ENCODE data around the gene PLEKHB1.

DNA sequence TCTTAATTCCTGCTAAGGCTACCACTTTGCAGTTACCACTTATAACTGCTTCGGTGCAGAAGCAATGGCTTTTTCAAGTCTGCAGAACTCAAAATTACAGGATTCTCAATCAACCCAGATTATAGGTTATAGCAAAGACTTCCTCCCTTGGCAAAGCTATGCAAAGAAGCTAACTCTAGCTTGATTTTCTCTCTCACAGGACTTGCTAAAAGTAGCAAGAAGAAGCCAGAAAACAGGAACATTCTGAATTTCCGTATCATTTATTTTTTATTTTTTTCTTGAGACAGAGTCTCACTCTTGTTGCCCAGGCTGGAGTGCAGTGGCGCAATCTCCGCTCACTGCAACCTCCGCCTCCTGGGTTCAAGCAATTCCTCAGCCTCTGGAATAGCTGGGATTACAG lies 10.7 kb upstream of the PLEKHB1 start:
- TF ChIP-seq, protein P1, sequence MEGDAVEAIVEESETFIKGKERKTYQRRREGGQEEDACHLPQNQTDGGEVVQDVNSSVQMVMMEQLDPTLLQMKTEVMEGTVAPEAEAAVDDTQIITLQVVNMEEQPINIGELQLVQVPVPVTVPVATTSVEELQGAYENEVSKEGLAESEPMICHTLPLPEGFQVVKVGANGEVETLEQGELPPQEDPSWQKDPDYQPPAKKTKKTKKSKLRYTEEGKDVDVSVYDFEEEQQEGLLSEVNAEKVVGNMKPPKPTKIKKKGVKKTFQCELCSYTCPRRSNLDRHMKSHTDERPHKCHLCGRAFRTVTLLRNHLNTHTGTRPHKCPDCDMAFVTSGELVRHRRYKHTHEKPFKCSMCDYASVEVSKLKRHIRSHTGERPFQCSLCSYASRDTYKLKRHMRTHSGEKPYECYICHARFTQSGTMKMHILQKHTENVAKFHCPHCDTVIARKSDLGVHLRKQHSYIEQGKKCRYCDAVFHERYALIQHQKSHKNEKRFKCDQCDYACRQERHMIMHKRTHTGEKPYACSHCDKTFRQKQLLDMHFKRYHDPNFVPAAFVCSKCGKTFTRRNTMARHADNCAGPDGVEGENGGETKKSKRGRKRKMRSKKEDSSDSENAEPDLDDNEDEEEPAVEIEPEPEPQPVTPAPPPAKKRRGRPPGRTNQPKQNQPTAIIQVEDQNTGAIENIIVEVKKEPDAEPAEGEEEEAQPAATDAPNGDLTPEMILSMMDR (conservative IDR thresholded peaks at IDR 0.05) = no peak
- no peak for TF ChIP-seq ZFX (IDR thresholded peaks at IDR 0.05)
